ENCODE data around the gene GID8.
A peak's percentile ranks its signal among the peaks of the same experiment; 100 is the strongest.

Gene GID8

DNA sequence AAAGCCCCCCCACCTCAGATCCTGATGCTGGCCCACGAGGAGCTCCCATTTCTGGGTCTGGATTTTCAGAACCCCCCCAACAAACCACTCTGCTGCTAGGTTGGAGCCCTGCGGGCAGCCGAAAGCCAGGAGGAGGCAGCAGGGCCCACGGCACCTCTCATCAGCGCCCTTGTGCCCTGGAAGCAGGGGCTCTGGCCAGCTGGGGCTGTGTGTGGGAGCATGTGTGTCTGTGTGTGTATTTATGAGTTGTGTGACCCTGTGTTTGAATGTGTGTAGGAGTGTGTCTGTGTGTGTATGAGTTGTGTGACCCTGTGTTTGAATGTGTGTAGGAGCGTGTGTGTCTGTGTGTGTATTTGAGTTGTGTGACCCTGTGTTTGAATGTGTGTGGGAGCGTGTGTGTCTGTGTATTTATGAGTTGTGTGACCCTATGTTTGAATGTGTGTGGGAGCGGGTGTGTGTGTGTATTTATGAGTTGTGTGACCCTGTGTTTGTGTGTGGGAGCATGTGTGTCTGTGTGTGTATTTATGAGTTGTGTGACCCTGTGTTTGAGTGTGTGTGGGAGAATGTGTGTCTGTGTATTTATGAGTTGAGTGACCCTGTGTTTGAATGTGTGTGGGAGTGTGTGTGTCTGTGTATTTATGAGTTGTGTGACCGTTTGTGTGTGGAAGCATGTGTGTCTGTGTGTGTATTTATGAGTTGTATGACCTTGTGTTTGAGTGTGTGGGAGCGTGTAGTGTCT is 33.4 kb downstream of the GID8 start:
- H3K4me3 ChIP-seq (ENCODE audit: low read depth, low read length), result no peak overlapping the region
- TF ChIP-seq, protein P1, sequence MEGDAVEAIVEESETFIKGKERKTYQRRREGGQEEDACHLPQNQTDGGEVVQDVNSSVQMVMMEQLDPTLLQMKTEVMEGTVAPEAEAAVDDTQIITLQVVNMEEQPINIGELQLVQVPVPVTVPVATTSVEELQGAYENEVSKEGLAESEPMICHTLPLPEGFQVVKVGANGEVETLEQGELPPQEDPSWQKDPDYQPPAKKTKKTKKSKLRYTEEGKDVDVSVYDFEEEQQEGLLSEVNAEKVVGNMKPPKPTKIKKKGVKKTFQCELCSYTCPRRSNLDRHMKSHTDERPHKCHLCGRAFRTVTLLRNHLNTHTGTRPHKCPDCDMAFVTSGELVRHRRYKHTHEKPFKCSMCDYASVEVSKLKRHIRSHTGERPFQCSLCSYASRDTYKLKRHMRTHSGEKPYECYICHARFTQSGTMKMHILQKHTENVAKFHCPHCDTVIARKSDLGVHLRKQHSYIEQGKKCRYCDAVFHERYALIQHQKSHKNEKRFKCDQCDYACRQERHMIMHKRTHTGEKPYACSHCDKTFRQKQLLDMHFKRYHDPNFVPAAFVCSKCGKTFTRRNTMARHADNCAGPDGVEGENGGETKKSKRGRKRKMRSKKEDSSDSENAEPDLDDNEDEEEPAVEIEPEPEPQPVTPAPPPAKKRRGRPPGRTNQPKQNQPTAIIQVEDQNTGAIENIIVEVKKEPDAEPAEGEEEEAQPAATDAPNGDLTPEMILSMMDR (IDR thresholded peaks at IDR 0.05; ENCODE audit: low read depth, low read length, missing control alignments), result no peak
- DNase-seq (ENCODE audit: low read depth), result no peak

- TF ChIP-seq, protein P1 (IDR thresholded peaks at IDR 0.05; ENCODE audit: low read depth, low read length, missing control alignments), result peak; percentile 95
- DNase-seq (ENCODE audit: low read depth), result peak; percentile 46
- H3K4me3 ChIP-seq (ENCODE audit: low read depth, low read length), result no peak overlapping the region
These were observed 34.2 kb downstream of the GID8 start for GRCh38 chr20:62971950-62972844.

DNA sequence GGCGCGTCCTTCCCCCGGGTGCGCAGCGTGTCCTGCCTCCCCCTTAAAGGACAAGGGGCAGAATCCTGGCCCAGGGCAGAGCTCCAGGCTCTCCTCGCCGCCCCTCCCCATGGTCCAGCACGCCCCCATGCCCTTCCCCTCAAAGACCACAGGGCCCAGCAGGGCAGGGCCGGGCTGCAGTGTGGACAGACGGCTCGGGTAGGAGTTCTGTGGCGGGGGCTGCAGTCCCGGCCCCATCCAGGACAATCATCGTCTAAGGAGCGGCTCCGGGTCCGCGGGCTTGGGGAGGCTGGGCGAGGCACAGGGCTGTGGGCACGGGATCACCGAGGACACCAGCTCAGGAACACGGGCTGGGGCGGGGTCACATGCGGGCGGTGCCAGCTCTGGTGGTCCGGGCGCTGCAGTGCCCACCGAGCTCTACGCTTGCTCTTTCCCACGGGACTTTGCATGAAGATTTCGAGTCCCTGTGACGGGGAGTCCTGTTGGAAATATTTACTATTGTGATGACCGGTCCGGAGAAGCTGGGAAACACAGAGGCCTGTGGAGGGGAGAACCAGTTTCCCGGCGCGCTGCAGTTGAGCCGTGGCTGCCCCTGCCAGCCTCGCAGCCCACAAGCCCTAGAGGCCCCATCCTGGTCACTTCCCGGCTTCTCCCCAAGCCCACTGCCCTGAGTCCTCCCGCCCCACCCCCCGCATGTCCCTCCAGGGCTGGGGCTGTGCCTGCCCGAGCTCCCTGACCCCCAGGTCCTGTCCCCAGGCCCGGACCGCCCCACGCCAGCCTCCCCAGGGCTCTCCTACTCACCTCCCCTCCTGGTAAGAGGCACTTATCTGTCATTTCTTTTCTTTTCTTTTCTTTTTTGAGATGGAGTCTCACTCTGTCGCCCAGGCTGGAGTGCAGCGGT is 35.1 kb downstream of the GID8 start:
- no peak overlapping the region for H3K4me3 ChIP-seq (ENCODE audit: low read depth, low read length)
- no peak for DNase-seq (ENCODE audit: low read depth)
- TF ChIP-seq, protein P1 (IDR thresholded peaks at IDR 0.05; ENCODE audit: low read depth, low read length, missing control alignments), result no peak

- no peak overlapping the region for H3K4me3 ChIP-seq (ENCODE audit: low read depth, low read length)
- TF ChIP-seq, protein P1 (IDR thresholded peaks at IDR 0.05; ENCODE audit: low read depth, low read length, missing control alignments), result no peak
- no peak for DNase-seq (ENCODE audit: low read depth)
These were observed 37.4 kb downstream of the GID8 start for GRCh38 chr20:62975251-62975760.

DNA sequence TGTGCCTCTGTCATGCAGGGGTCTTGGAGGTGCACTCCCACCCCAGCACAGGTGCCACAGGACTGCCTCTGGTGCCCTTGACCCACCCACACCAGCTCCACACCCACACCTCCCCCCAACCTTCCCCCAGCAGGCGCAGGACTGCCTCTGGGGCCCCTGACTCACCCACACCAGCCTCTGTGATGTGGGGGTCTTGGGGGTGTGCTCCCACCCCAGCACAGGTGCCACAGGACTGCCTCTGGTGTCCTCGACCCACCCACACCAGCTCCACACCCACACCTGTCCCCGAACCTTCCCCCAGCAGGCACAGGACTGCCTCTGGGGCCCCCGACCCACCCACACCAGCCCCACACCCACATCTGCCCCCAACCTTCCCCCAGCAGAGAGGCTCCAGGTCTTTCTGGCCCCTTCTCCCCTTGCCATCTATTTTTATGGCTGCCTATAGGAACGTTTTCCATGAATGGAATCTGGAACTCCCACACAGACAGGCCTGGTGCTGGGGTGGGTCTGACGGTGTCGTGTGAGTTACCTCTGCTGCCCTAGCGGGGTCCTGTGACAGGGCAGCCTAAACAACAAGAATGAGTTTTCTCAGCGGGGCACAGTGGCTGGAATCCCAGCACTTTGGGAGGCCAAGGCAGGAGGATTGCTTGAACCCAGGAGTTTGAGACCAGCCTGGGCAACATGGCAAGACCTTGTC is 38.0 kb downstream of the GID8 start:
- no peak for DNase-seq (ENCODE audit: low read depth)
- TF ChIP-seq, protein P1 (IDR thresholded peaks at IDR 0.05; ENCODE audit: low read depth, low read length, missing control alignments), result no peak
- H3K4me3 ChIP-seq (ENCODE audit: low read depth, low read length), result no peak overlapping the region

- TF ChIP-seq, protein P1 (IDR thresholded peaks at IDR 0.05; ENCODE audit: low read depth, low read length, missing control alignments), result no peak
- H3K4me3 ChIP-seq (ENCODE audit: low read depth, low read length), result no peak overlapping the region
- no peak for DNase-seq (ENCODE audit: low read depth)
These were observed 38.9 kb downstream of the GID8 start for GRCh38 chr20:62976886-62977285.
